GM12891 (cell line): ENCODE results near the gene TACR2.

Experiments used
- DNase-seq: peaks from one replicate; pipeline ENCODE4 v3.0.0; 2011; ENCODE audit warnings: low spot score; ENCODE audit not compliant: insufficient read length
- FAIRE-seq: peaks from 2 replicates; lab custom pipeline; 2011; peaks lifted over from hg19 to GRCh38; lab: Jason Lieb, UNC
- PAX5 ChIP-seq: IDR thresholded peaks from 2 replicates; pipeline ENCODE4 v1.6.1; 2011; ENCODE audit warnings: low read length, moderate library complexity, mild to moderate bottlenecking; ENCODE audit not compliant: insufficient read depth, severe bottlenecking
- POLR2A ChIP-seq: IDR thresholded peaks from 2 replicates; pipeline ENCODE4 v1.6.1; 2011; ENCODE audit warnings: low read depth, low read length, control low read depth
- POLR2AphosphoS5 ChIP-seq: IDR thresholded peaks from 2 replicates; pipeline ENCODE4 v1.6.1; 2011; ENCODE audit warnings: low read depth, low read length, control low read depth
- POU2F2 ChIP-seq: IDR thresholded peaks from 2 replicates; pipeline ENCODE4 v1.6.1; 2011; ENCODE audit warnings: low read depth, mild to moderate bottlenecking, control low read depth, low read length, moderate library complexity
- SPI1 ChIP-seq: IDR thresholded peaks from 2 replicates; pipeline ENCODE4 v1.6.1; 2011; ENCODE audit warnings: low read depth, low read length, control low read depth
- TAF1 ChIP-seq: IDR thresholded peaks from 2 replicates; pipeline ENCODE4 v1.6.1; 2011; ENCODE audit warnings: low read depth, low read length, control low read depth

TACR2 gene

DNA sequence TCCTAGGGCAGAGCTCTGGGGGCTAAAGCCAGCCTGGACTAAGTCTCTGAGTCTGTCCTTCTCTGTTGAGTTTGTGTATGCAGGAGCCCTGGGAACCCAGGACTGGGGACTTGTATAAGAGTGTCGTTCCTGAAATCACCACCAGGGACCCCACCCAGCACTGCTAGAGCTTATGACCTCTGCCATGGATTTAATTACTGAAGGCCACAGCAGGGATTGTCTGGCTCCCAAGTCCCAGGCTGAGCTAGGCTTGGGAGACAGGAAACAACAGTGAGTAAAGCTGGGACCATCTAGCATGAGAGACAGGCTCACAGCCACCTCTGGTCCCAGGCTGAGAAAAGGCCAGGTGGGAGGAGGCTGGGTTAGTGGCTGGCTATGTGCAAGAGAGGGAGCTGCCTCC, 33.1 kb upstream of the TACR2 start:
- no peak for TF ChIP-seq TAF1
- TF ChIP-seq POU2F2, result no peak
- TF ChIP-seq POLR2A, result no peak
- TF ChIP-seq SPI1, result no peak
- TF ChIP-seq PAX5, result no peak
- no peak for TF ChIP-seq POLR2AphosphoS5
- DNase-seq (no peak), FAIRE-seq (no peak)

DNA sequence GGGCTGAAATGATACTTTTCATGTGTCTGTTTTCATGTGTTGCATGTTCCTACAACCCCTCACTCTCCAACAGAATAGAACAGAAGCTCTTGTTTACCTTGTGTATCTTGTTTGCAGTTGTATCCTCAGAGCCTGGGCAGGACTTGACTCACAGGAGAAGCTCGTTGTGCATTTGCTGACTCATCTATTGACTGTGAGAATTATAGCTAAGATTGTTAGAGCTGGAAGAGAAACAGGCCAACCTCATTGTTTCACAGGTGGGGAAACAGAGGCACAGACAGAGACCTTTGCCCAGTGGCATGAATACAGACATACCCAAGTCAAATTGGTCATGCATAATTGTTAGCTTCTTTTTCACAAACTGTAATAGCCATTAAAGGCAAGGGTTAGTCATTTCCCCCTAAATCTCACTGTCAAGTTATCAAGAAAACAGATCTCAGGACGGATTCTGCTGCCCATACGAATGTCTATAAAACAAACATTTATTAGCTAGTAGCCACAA, 30.0 kb upstream of the TACR2 start:
- no peak for DNase-seq
- TF ChIP-seq TAF1 (no peak), PAX5 (no peak), POU2F2 (no peak), POLR2AphosphoS5 (no peak), POLR2A (no peak), SPI1 (no peak)
- FAIRE-seq, result no peak

DNA sequence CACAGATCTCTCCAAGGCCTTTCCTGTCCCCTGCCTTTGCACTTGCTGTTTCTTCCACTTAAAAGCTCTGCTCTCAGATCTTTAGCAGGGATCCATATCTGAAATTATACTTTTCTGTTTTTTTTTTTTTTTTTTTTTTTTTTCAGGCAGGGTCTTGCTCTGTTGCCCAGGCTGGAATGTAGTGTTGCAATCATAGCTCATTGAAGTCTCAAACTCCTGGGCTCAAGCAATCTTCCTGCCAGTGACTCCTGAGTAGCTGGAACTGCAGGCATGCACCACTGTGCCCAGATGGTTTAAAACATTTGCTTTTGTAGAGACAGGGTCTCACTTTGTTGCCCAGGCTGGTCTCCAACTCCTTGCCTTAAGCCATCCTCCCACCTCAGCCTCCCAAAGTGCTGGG, 29.5 kb upstream of the TACR2 start:
- TF ChIP-seq POLR2AphosphoS5 (no peak), PAX5 (no peak), POU2F2 (no peak), SPI1 (no peak), POLR2A (no peak), TAF1 (no peak)
- FAIRE-seq, result no peak
- no peak for DNase-seq

DNA sequence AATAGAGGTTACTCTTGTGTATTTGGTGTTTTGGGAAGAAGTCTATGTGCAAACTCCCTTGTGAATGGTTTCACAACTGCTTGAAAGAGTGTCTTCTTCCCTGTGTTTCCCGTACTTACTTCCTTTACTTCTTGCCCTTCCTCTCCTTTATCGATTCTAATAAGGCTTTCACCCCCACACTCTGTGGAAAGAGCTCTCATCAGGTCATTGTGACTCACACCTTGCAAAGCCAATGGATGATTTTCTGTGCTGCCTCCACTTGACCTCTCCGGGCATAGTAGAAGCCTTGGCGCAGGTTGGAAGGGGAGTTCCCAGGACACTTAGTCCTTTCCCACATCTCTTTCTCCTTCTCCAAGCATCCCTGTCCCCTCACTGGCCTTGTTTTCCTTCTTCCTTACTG, 28.3 kb upstream of the TACR2 start:
- DNase-seq (no peak), FAIRE-seq (no peak)
- TF ChIP-seq SPI1 (no peak), POLR2AphosphoS5 (no peak), POU2F2 (no peak), PAX5 (no peak), POLR2A (no peak), TAF1 (no peak)

DNA sequence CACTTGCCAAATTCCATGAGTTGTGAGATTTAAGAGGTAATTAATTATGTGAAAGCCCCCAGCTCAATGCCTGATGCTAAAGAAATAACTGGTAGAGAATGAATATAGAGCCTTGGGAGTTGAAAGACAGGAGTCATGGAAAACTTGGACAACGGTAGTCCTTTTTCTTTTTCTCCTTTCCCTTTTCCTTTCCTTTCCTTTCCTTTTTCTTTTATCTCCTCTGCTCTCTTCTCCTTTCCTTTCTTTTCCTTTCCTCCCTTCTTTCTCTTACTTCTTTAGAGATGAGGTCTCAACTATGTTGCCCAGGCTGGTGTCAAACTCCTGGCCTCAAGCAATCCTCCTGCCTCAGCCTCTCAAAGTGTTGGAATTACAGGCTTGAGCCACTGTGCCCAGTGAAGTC, 26.6 kb upstream of the TACR2 start:
- no peak for TF ChIP-seq SPI1
- TF ChIP-seq TAF1, result no peak
- no peak for TF ChIP-seq POLR2A
- TF ChIP-seq POU2F2, result no peak
- TF ChIP-seq PAX5, result no peak
- no peak for TF ChIP-seq POLR2AphosphoS5
- FAIRE-seq (no peak), DNase-seq (no peak)

DNA sequence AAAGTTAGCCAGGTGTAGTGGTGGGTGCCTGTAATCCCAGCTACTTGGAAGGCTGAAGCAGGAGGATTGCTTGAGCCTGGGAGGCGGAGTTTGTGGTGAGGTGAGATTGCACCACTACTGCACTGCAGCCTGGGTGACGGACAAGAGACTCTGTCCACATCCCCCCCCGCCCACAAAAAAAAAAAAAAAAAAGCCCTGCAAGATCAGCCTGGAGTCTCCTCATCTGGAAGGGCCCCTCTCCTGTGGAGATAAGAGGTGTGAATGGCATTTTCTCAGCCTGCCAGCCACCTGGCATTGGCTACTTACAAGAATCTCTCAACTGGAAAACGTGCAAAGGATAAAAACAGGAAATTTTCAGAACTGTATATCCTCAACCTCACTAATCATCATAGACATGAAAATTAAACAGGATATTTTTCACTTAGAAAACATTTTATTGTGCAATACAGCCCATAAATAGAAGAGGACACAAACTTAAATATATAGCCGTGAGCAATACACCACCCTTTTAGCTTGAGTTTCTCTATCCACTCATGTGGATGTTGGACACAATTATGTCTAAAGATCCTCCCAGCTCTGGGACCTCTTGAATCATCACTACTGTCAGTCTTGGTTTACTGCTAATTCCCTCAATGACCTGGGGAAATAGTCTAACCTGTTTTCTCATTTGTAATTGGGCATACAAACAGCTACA, 23.2 kb upstream of the TACR2 start:
- TF ChIP-seq POLR2A (no peak), PAX5 (no peak), TAF1 (no peak), SPI1 (no peak), POLR2AphosphoS5 (no peak), POU2F2 (no peak)
- DNase-seq, result no peak
- no peak for FAIRE-seq

DNA sequence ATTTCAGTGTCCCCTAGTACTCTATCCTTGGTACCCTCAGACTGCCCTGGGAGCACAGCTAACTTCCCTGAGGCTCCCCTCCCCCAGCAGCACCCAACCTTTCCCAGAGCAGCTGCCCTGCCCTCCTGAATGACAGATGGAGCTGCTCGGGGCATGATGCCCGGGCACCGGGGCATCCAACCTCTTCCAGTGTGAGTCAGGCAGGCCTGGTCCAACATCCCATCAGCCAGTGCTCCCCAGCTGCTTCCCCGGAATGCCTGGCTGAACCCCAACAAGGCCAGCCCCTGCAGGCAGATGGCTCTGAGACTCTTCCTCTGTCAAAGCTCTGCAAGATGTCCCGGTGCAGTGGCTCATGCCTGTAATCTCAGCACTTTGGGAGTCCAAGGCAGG, 22.6 kb upstream of the TACR2 start:
- DNase-seq (no peak), FAIRE-seq (no peak)
- no peak for TF ChIP-seq PAX5
- TF ChIP-seq SPI1, result no peak
- TF ChIP-seq POU2F2, result no peak
- TF ChIP-seq TAF1, result no peak
- no peak for TF ChIP-seq POLR2A
- no peak for TF ChIP-seq POLR2AphosphoS5

DNA sequence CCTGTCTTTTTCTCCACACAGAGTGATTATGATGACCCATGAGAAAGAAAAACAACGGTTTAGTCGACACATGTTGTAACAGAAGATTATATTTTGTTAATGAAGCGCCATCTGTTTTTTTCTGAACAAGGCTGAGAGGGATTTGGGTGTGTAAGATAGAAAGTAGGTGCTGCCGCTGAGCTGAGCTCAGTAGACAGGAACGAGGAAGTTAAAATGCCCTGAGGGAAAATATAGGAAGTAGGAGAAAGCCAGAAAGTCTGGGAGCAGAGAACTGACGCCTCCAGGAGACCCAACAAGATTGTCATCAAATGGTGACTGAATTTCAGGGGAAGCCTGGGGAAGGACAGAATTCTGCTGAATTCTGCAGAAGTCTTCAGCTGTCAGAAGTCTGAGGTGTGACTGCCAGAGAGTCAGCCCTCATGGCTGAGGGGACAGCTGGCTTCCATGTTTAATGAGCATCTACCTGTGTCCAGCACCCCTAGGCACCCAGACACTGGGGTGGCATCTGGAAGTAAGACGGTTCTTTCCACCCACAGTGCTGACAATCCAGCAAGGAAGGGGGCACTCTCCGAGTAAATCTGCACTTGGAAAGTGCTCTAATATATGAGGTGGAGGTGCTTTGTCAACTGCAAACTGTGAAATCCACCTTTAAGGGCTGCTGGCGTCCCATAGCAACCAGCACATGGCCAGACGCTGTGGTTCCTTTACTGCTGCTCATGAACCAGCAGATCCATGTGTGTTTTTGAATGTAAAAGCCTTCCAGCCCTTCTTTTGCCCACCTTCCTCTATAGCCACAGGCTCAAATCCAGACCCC, 22.0 kb upstream of the TACR2 start:
- DNase-seq (no peak), FAIRE-seq (no peak)
- TF ChIP-seq POU2F2 (no peak), POLR2A (no peak), SPI1 (no peak), TAF1 (no peak), POLR2AphosphoS5 (no peak), PAX5 (no peak)
